NCI-H146 treated with DMSO at 0.1 percent for 48 hours (cell line): ENCODE measurements around the gene IPO8.
"Not testable (repeated sequence)": the region's sequence is repeated elsewhere in the genome, so short reads cannot be mapped to it uniquely, and the experiment has no call there.

Experiments
- DNase-seq: peaks from one replicate; lab custom pipeline; 2025; ENCODE audit not compliant: unreplicated experiment; lab: John Stamatoyannopoulos, UW

The IPO8 gene

DNA sequence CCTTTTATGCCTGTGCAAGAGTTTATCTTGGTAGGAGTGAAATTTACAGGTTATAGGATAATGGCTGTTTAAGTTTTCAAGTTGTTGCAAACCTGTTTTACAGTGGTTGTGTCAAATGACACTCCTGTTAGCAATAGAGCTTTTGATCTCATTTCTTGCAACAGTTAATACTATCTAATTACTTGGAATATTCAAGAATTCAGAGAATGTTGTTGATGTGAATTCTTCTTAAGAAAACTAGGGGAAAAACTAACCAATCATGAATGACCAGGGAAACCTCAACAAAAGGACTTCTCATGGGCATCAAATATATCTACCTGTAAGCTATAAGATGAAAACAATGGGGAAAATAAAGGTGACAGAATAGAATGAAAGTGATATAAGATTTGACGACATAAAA is 85.0 kb downstream of the IPO8 start:
- DNase-seq: no peak

DNA sequence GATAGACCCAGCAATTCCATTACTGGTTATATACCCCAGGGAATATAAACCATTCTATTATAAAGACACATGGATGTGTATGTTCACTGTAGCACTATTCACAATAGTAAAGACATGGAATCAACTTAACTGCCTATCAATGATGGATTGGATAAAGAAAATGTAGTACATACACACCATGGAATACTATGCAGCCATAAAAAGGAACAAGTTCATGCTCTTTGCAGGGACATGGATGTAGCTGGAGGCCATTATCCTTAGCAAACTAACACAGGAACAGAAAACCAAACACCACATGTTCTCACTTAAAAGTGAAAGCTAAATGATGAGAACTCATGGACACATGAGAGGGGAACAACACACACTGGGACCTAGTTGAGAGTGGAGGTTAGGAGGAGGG is 85.8 kb downstream of the IPO8 start:
- DNase-seq: not testable (repeated sequence)

DNA sequence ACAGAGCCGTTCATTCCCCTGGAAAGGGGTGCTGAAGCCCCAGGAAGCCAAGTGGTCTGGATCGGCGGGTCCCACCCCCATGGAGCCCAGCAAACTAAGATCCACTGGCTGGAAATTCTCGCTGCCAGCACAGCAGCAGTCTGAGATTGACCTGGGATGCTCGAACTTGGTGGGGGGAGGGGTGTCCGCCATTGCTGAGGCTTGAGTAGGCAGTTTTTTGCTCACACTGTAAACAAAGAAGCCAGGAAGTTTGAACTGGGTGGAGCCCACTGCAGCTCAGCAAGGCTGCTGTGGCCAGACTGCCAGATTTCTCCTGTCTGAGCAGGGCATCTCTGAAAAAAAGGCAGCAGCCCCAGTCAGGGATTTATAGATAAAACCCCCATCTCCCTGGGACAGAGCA is 91.4 kb downstream of the IPO8 start:
- not testable (repeated sequence) for DNase-seq

DNA sequence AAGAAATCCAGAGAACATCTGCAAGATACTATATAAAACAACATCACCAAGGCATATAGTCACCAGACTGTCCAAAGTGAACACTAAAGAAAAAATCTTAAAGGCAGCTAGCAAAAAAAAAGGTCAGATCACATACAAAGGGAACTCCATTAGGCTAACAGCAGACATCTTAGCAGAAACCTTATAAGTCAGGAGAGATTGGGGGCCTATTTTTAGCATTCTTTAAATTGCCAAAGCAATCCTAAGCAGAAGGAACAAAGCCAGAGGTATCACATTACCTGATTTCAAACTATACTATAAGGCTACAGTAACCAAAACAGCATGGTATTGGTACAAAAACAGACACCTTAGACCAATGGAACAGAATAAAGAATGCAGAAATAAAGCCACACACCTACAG is 92.5 kb downstream of the IPO8 start:
- DNase-seq: no peak

DNA sequence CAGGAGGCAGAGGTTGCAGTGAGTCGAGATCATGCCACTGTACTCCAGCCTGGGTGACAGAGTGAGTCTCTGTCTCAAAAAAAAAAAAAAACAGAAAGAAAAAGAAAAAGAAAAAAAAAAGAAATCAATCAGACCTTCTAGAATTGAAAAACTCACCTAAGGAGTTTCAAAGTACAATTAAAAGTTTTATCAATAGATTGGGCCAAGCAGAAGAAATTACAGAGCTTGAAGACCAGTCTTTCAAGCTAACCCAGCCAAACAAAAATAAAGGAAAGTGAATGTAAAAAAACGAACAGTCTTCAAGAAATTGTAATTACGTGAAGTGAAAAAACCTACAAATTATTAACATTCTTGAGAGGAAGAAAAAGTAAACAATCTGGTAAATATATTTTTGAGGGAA is 93.0 kb downstream of the IPO8 start:
- no peak for DNase-seq

DNA sequence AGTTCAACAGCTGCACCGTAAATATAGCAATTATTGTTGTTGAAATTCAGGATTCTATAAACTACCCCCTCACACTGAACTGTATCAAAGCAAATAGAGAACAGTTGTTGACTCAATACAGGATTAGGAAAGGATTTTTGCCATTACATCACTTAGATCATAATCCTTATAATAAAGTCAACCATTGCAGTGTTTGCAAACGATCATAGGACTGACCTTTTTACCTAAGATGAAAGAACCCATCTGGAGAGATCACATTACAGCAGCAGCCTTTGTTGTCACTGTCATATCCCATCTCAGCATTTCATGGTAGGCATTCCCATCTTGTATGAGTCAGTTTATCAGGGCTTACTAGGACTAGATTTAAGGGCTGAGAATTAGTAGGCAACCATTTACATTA is 96.1 kb downstream of the IPO8 start:
- DNase-seq: peak; percentile 98

DNA sequence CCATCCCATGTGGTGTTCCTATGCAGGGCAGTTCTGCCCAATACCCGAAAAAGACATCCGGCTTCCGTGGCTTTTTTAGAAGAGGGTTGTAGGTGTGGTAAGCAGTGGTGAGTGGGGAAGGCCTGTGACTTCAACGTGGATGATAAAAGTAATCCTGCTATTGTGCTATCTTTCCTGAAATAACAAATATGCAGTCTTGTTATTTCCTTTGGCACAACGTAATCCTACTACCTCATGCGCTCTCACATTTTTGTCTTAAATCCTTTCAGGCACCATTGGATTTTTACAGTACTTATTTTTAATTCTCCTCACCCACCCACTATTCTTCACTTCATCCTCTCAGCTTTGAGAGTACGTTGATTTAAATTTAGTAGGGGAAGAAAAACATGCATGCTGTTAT is 96.8 kb downstream of the IPO8 start:
- DNase-seq: no peak

DNA sequence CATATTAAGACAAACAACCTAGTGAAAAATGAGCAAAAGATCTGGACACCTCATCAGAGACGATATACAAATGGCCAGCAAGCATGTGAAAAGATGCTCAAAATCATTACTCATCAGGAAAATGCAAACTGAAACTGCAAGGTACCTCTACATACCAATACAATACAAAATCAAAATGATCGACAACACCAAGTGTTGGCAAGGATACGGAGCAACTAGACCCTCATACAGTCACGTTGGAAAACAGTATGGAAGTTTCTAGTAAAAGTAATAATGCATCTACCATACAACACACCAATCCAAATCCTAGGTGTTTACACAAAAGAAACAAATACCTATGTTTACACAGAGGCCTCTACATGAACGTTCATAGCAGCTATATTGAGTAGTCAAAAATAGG is 99.9 kb downstream of the IPO8 start:
- no peak for DNase-seq

DNA sequence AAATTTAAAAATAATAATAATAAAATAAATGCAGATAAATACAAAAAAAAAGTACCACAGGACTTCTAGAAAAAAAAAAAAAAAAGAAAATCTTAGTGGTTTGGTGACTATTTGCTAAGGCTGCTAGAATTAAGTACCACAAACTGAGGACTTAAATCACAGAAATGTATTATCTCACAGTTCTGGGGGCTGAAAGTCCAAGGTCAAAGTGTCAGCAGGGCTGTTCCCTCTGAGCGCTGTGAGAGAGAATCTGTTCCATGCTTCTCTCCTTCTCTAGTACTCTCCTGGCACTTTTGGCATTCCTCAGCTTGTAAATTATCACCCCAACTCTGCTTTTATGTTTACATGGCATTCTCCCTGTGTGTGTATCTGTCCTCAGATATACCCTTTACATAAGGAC is 101.2 kb downstream of the IPO8 start:
- DNase-seq: no peak

DNA sequence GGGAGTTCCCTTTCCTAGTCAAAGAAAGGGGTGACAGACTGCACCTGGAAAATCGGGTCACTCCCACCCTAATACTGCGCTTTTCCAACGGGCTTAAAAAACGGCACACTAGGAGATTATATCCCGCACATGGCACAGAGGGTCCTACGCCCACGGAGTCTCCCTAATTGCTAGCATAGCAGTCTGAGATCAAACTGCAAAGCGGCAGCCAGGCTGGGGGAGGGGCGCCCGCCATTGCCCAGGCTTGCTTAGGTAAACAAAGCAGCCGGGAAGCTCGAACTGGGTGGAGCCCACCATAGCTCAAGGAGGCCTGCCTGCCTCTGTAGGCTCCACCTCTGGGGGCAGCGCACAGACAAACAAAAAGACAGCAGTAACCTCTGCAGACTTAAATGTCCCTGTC is 107.1 kb downstream of the IPO8 start:
- not testable (repeated sequence) for DNase-seq

DNA sequence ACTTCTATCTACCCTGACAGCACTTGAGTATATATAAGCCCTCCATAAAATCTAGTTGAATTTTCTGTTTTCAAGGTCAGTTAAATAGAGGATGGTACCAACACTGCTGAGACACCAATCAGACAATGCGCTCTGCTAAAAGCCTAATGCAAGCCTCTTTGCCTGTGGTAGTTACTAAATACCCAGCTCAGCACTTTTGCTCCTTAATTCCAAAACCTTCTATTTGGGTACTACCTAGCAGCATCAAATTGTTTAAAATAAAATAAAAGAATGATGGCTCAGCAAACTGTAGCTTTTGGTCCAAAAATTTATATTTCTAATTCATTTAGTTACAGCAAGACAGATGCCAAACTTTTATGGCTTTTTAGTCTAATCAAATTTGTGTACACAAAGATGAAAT is 107.9 kb downstream of the IPO8 start:
- DNase-seq: no peak

DNA sequence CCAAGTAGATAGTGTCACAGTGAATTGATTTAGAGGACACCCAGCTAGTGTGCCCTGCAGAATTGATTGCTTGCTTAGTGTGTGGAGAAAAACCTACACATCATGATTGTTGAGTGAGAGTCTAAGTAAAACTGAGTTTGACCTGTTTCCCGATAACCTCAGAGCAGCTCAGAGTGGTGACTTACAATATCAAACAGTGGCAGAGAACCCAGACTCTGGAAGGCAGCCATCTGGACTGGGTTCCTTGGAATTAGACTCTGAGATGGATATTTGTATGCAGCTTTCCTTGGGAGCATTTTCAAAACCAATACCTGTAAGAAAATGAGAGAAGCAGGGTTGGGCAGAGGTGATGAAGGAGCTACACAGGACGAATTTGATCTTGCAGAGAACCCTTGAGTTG is 109.8 kb downstream of the IPO8 start:
- no peak for DNase-seq

DNA sequence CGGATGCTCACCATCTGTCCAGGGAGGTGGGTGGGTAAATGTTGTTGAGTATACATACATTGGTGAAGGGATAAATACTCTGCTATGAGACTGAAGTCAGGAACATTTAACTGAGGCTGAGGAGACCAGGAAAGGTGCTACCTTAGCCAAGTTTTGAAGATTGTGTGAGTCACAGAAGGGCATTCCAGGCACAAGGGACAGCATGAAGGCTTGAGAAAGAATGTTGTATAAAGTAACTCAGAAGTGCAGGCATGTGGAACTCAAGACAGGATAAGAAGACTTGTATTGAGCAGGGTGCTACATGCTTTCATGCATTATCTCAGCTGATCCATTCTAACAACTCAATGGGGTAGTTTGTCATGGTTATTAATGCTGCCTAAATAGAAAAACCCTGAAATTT is 112.7 kb downstream of the IPO8 start:
- DNase-seq: no peak

DNA sequence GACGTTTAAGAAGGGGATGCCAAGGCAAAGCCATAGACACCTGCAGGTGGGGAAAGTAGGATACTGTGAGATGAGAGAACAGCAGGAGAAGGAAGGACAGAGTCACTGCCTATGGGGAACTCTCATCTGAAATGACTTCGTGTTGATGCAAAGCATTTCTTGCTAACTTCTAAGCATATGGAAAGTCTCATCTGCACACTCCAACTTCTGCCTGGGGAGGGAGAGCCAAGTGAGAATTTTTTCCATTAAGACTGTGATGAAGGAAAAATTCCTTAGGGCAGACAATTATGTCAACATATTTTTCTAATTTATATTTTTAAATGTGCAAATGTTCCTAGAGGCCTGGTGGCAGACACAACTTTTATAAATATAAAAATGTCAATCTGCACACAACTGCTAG is 115.3 kb downstream of the IPO8 start:
- DNase-seq: no peak
